ENCODE results near the gene TIAM2. TPM values are rescaled to one million over a fixed set of nuclear protein-coding genes. Genes with fewer than 3 reads are reported as not detected.

The TIAM2 gene
- total and polyA plus RNA-seq, 10 of the 15 experiments (the other 5 are each of a cell fraction or from before 2014, with no cell fraction given): 1.1 to 10.5 (median 2.3) TPM

GRCh38 chr6:155183095-155183494 lies 188.0 kb downstream of the TIAM2 start:
- Histone ChIP-seq H3K4me3 (peak overlapping the region; percentile 43; the same call in 1 of the 2 replicates), H3K9me3 (replicated peaks; ENCODE audit: control insufficient read depth, insufficient read depth, low read length) (no peaks in the 10 kb centered on the region), H3K27ac (ENCODE audit: control insufficient read depth, insufficient read depth) (peak overlapping the region; percentile 81), H3K36me3 (ENCODE audit: control insufficient read depth in 2 of 2, insufficient read depth in 2 of 2, low read length in 1 of 2) (no peaks in the 10 kb centered on the region), H3K4me2 (ENCODE audit: control insufficient read depth, insufficient read depth) (peak overlapping the region; percentile 24), H3K79me2 (ENCODE audit: control insufficient read depth, insufficient read depth, low read length) (peaks cover 24% of the 10 kb centered on the region), H3K27me3 (replicated peaks in 1 of 2; ENCODE audit: control insufficient read depth in 2 of 2, insufficient read depth in 2 of 2, low read length in 1 of 2) (no peaks in the 10 kb centered on the region), H3K9ac (ENCODE audit: control insufficient read depth, insufficient read depth, low read length) (peak overlapping the region; percentile 65), H2AFZ (ENCODE audit: control insufficient read depth, low read depth, low read length) (peak overlapping the region; percentile 71), H3K4me1 (ENCODE audit: control insufficient read depth, insufficient read depth, low read length) (peaks cover 22% of the 10 kb centered on the region), H4K20me1 (ENCODE audit: control insufficient read depth, insufficient read depth) (no peaks in the 10 kb centered on the region)
- ATAC-seq: peak; percentile 51
- intact Hi-C loops (cut with micrococcal nuclease; ENCODE audit: unreplicated experiment) (no loop called here), in situ Hi-C loops (cut with MboI) (no loop called here)
- CTCF ChIA-PET: interaction anchor here (0.7 to 3.3 kb wide), 10 partner anchors 12 to 510 kb away, joined by 3 to 19 read pairs (median 4); no protein-coding TSS in a partner anchor
- no peak for FAIRE-seq
- POLR2A ChIA-PET: interaction anchor here (0.6 to 3.5 kb wide), 6 partner anchors 11 to 325 kb away, joined by 3 to 19 read pairs (median 4); partner anchors contain the start of gene TFB1M
- RAD21 ChIA-PET (ENCODE audit: unreplicated experiment): interaction anchor here (0.6 to 4.0 kb wide), 10 partner anchors 11 to 508 kb away, joined by 3 to 24 read pairs (median 6); partner anchors contain the start of gene TFB1M
- 3% methylated on average over 5 of the region's 5 CpGs for WGBS (ENCODE audit: insufficient coverage, insufficient replicate concordance, low lambda C conversion rate, missing lambda C conversion rate)
- SMC1A ChIA-PET (ENCODE audit: uncharacterized antibody, unreplicated experiment): interaction anchor here (0.7 to 3.8 kb wide), 14 partner anchors 8 to 254 kb away, joined by 3 to 29 read pairs (median 6); no protein-coding TSS in a partner anchor
- DNase-seq (ENCODE audit: low read depth, low spot score): no peak
- BruUV-seq (replicated peaks): no TSS peak
- TF ChIP-seq HSF1 (IDR thresholded peaks at IDR 0.05; ENCODE audit: low read depth, low read length): no peak
- no peak for TF ChIP-seq ASH2L (IDR thresholded peaks at IDR 0.05; ENCODE audit: borderline replicate concordance, low read depth)
- 0 out of 2 replicates have a peak, but pooled peaks have one; percentile 13 for TF ChIP-seq MTA2 (IDR thresholded peaks at IDR 0.05; ENCODE audit: low read depth)
- no peak for TF ChIP-seq CEBPB (IDR thresholded peaks at IDR 0.05; ENCODE audit: borderline replicate concordance in 1 of 2, low read depth in 2 of 2, low read length in 2 of 2)
- TF ChIP-seq MEF2B (IDR thresholded peaks at IDR 0.05; ENCODE audit: partially characterized antibody, poor library complexity, severe bottlenecking): peak; percentile 53
- TF ChIP-seq, protein P1, sequence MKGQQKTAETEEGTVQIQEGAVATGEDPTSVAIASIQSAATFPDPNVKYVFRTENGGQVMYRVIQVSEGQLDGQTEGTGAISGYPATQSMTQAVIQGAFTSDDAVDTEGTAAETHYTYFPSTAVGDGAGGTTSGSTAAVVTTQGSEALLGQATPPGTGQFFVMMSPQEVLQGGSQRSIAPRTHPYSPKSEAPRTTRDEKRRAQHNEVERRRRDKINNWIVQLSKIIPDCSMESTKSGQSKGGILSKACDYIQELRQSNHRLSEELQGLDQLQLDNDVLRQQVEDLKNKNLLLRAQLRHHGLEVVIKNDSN (IDR thresholded peaks at IDR 0.05; ENCODE audit: borderline replicate concordance, extremely low read length, insufficient read depth, low read depth, low read length): no peak
- 0 out of 2 replicates have a peak, but pooled peaks have one; percentile 46 for TF ChIP-seq RB1 (IDR thresholded peaks at IDR 0.05; ENCODE audit: borderline replicate concordance)
- TF ChIP-seq NFYB (IDR thresholded peaks at IDR 0.05; ENCODE audit: insufficient read depth, low read depth, low read length): 0 out of 2 replicates have a peak, but pooled peaks have one; percentile 15
- no peak for TF ChIP-seq RFX5 (IDR thresholded peaks at IDR 0.05; ENCODE audit: low read depth, low read length)
- peak; percentile 44; the same call in 1 of the 2 replicates for TF ChIP-seq ZNF592 (IDR thresholded peaks at IDR 0.05)
- no peak for TF ChIP-seq TCF12 (IDR thresholded peaks at IDR 0.05; ENCODE audit: low read depth, low read length)
- TF ChIP-seq POLR2AphosphoS5 (IDR thresholded peaks at IDR 0.05; ENCODE audit: low read length): peak; percentile 64; the same call in 1 of the 2 replicates
- no peak for TF ChIP-seq MAX (IDR thresholded peaks at IDR 0.05; ENCODE audit: low read depth, low read length)
- 0 out of 2 replicates have a peak, but pooled peaks have one; percentile 33 for TF ChIP-seq NR2C1 (IDR thresholded peaks at IDR 0.05)
- peak; percentile 94 for TF ChIP-seq NR2F1 (conservative IDR thresholded peaks at IDR 0.05)
- no peak for TF ChIP-seq RELA (IDR thresholded peaks at IDR 0.05; ENCODE audit: borderline replicate concordance, partially characterized antibody)

Data from GM12878 (cell line).